Neural cell (in vitro differentiated cells): ENCODE results near the gene MAPK1. TPM values are rescaled to one million over a fixed set of nuclear protein-coding genes. Genes with fewer than 3 reads are reported as not detected.
"Not testable (repeated sequence)": the region's sequence is repeated elsewhere in the genome, so short reads cannot be mapped to it uniquely, and the experiment has no call there.

ENCODE experiments used
- H2AFZ ChIP-seq: fragments of 200-600, 300-800 bp; sonication (generic), shearing (Covaris generic); 2 replicates; pipeline ENCODE4 v1.6.0; 2014; ENCODE audit warnings: low read depth, mild to moderate bottlenecking, antibody characterized with exemption, low read length, moderate library complexity
- H3F3A ChIP-seq: fragments of 200-600 bp; shearing (Covaris generic); 2 replicates; pipeline ENCODE4 v1.6.1; 2016; ENCODE audit warnings: mild to moderate bottlenecking, moderate library complexity, mixed read lengths, antibody characterized with exemption, low read length; ENCODE audit not compliant: insufficient read depth, poor library complexity, severe bottlenecking
- H3K27ac ChIP-seq: fragments of 200-600, 300-800 bp; sonication (generic), shearing (Covaris generic); 2 replicates; pipeline ENCODE4 v1.5.1; 2014; ENCODE audit warnings: mild to moderate bottlenecking, low read length, moderate library complexity
- H3K27me3 ChIP-seq: fragments of 300-800, 200-600 bp; sonication (generic), shearing (Covaris generic); 2 replicates; pipeline ENCODE4 v1.6.0; 2014; ENCODE audit warnings: mild to moderate bottlenecking, low read depth, low read length, moderate library complexity; ENCODE audit not compliant: insufficient read depth
- H3K36me3 ChIP-seq: fragments of 300-800, 200-600 bp; sonication (generic), shearing (Covaris generic); 2 replicates; pipeline ENCODE4 v1.5.1; 2014; ENCODE audit warnings: mild to moderate bottlenecking, antibody characterized with exemption, low read length, moderate library complexity; ENCODE audit not compliant: insufficient read depth
- H3K4me2 ChIP-seq: fragments of 300-800, 200-600 bp; sonication (generic), shearing (Covaris generic); 2 replicates; pipeline ENCODE4 v1.6.0; 2014; ENCODE audit warnings: mild to moderate bottlenecking, low read length
- H3K4me3 ChIP-seq: fragments of 300-800, 200-600 bp; sonication (generic), shearing (Covaris generic); 2 replicates; pipeline ENCODE4 v1.5.1; 2014; ENCODE audit warnings: mild to moderate bottlenecking, low read length, moderate library complexity
- H3K79me2 ChIP-seq: fragments of 200-600 bp; shearing (Covaris generic); replicated peaks from 2 replicates; pipeline ENCODE4 v1.6.0; 2014; ENCODE audit warnings: mild to moderate bottlenecking, low read length, moderate library complexity; ENCODE audit not compliant: insufficient read depth
- H3K9ac ChIP-seq: fragments of 300-800, 200-600 bp; sonication (generic), shearing (Covaris generic); 2 replicates; pipeline ENCODE4 v1.6.1; 2016; ENCODE audit warnings: mild to moderate bottlenecking, low read length, mixed read lengths
- H3K9me2 ChIP-seq: fragments of 200-600 bp; shearing (Covaris generic); 2 replicates; pipeline ENCODE4 v1.6.1; 2016; ENCODE audit warnings: mild to moderate bottlenecking, low read length, mixed read lengths; ENCODE audit not compliant: insufficient read depth
- H3K9me3 ChIP-seq: fragments of 200-600, 300-800 bp; sonication (generic), shearing (Covaris generic); 2 replicates; pipeline ENCODE4 v1.6.1; 2016; ENCODE audit warnings: mild to moderate bottlenecking, mixed run types, low read length, moderate library complexity, mixed read lengths
- H4K20me1 ChIP-seq: fragments of 200-600 bp; shearing (Covaris generic); 2 replicates; pipeline ENCODE4 v1.6.1; 2016; ENCODE audit warnings: mild to moderate bottlenecking, mixed run types; ENCODE audit not compliant: insufficient read depth
- EP300 ChIP-seq: fragments of 450-650 bp; conservative IDR thresholded peaks from 2 replicates; pipeline ENCODE4 v1.6.1; 2014; ENCODE audit warnings: antibody characterized with exemption, mild to moderate bottlenecking, moderate library complexity; ENCODE audit not compliant: poor library complexity, severe bottlenecking
- EZH2 ChIP-seq: fragments of 200-600, 300-800 bp; shearing (Covaris generic), sonication (generic); IDR thresholded peaks from 2 replicates; pipeline ENCODE4 v1.6.1; 2014; ENCODE audit warnings: antibody characterized with exemption, low read length, borderline replicate concordance, mild to moderate bottlenecking; ENCODE audit not compliant: insufficient read depth, poor library complexity, severe bottlenecking
- MXI1 ChIP-seq: fragments of 450-650 bp; conservative IDR thresholded peaks from 2 replicates; pipeline ENCODE4 v1.6.1; 2014; ENCODE audit warnings: antibody characterized with exemption, mild to moderate bottlenecking; ENCODE audit not compliant: poor library complexity, severe bottlenecking
- POLR2AphosphoS5 ChIP-seq: IDR thresholded peaks from 2 replicates; pipeline ENCODE4 v1.6.1; 2012
- RAD21 ChIP-seq: fragments of 450-650 bp; conservative IDR thresholded peaks from 2 replicates; pipeline ENCODE4 v1.6.1; 2014; ENCODE audit warnings: antibody characterized with exemption, mild to moderate bottlenecking, moderate library complexity
- SMC3 ChIP-seq: fragments of 450-650 bp; conservative IDR thresholded peaks from 2 replicates; pipeline ENCODE4 v1.6.1; 2014; ENCODE audit warnings: antibody characterized with exemption, mild to moderate bottlenecking, moderate library complexity; ENCODE audit not compliant: poor library complexity
- TAF1 ChIP-seq: IDR thresholded peaks from 2 replicates; pipeline ENCODE4 v1.6.1; 2012; ENCODE audit warnings: low read depth
- polyA plus RNA-seq: library from polyadenylated mRNA; depleted of rRNA; stranded (reverse); fragments of >200 nt; gene quantifications from 2 replicates; pipeline ENCODE4 v1.2.3, GENCODE V29; 2014
- TF ChIP-seq, protein P1 (sequence below): IDR thresholded peaks from 2 replicates; pipeline ENCODE4 v1.6.1; 2012; ENCODE audit warnings: borderline replicate concordance
- TF ChIP-seq, protein P2 (sequence below): fragments of 450-650 bp; IDR thresholded peaks from 2 replicates; pipeline ENCODE4 v1.5.1; 2014; ENCODE audit warnings: antibody characterized with exemption, mild to moderate bottlenecking, moderate library complexity; ENCODE audit not compliant: poor library complexity, severe bottlenecking

The MAPK1 gene
- polyA plus RNA-seq, 1 donor from 2014 or later = 43.3 TPM

DNA sequence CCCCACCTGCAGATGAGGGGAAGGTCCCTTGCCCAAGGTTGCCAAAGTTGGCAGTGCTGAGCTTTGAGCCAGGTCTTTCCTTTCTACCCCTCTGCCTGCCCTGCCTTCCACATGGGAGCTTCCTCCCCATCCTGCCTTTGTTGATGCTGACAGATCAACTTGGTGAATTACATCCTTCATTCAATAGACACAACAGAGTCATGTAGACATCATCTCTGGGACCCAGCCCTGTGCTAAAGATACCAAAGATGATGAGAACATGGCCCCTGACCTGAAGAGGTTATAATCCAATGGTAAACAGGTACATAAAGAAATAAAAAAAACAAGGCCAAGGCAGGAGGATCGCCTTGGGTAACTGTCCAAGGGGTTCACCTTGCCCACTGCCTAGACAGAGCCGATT is 42.4 kb upstream of the MAPK1 start:
- Histone ChIP-seq H3K9me3 (no peaks in the 10 kb centered on the region), H4K20me1 (no peaks in the 10 kb centered on the region), H3K9ac (no peak overlapping the region)

DNA sequence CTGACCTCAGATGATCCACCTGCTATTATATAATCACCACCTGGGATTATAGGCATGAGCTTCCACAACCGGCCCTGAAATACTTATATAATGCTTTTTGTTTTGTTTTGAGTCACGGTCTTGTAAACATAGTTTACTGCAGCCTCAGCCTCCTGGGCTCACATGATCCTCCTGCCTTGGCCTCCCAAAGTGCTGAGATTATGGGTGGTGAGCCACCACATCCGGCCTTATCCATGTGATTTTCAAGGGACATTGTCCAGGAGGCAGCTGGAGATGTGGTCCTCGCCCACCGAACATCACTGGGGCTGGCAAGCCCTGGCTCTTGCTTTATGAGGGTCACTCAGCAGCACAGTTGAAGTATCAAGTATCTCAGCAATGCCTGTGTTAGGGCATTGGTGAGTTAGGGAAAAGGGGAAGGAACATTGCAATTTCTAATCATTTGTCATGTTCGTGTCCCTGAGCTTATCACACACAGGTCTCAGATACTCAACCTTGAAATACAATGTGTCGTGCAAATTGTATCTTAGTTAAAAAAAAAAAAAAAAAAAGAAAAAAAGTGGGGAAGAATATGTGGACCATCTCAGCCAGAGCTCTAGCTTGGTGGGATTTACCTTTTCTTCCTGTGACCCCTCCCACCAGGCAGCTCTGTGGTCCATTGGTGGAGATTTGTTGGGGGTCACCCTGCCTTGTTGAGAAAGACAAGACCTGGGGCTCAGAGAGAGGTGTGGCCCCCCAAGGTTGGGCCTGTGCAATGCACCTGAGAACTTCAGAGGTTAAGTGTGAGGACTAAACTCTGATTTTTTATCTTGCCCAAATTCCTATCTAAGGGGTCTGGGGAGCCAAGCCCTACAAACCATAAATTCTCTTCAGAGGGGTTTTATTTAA is 40.4 kb upstream of the MAPK1 start:
- TF ChIP-seq POLR2AphosphoS5 = no peak
- no peaks in the 10 kb centered on the region for H3K27me3 ChIP-seq
- H3K4me2 ChIP-seq = no peak overlapping the region
- no peaks in the 10 kb centered on the region for H3K36me3 ChIP-seq
- H3K79me2 ChIP-seq = no peaks in the 10 kb centered on the region
- H3K9ac ChIP-seq = no peak overlapping the region
- no peak overlapping the region for H3K4me3 ChIP-seq
- H3K27ac ChIP-seq = no peak overlapping the region
- no peaks in the 10 kb centered on the region for H3K9me2 ChIP-seq
- H3F3A ChIP-seq = no peaks in the 10 kb centered on the region
- no peaks in the 10 kb centered on the region for H3K9me3 ChIP-seq
- no peak overlapping the region for H2AFZ ChIP-seq
- H4K20me1 ChIP-seq = no peaks in the 10 kb centered on the region

More for the DNA sequence above, 42.4 kb upstream of the MAPK1 start:
- H2AFZ ChIP-seq = no peak overlapping the region
- H3K27ac ChIP-seq = no peak overlapping the region
- H3F3A ChIP-seq = no peaks in the 10 kb centered on the region
- H3K27me3 ChIP-seq = no peaks in the 10 kb centered on the region
- H3K4me2 ChIP-seq = no peak overlapping the region
- no peak overlapping the region for H3K4me3 ChIP-seq
- H3K36me3 ChIP-seq = no peaks in the 10 kb centered on the region
- no peaks in the 10 kb centered on the region for H3K9me2 ChIP-seq
- TF ChIP-seq MXI1 (no peak), RAD21 (no peak), TAF1 (no peak), SMC3 (no peak), POLR2AphosphoS5 (no peak), EZH2 (no peak), EP300 (no peak)
- TF ChIP-seq, protein P1, sequence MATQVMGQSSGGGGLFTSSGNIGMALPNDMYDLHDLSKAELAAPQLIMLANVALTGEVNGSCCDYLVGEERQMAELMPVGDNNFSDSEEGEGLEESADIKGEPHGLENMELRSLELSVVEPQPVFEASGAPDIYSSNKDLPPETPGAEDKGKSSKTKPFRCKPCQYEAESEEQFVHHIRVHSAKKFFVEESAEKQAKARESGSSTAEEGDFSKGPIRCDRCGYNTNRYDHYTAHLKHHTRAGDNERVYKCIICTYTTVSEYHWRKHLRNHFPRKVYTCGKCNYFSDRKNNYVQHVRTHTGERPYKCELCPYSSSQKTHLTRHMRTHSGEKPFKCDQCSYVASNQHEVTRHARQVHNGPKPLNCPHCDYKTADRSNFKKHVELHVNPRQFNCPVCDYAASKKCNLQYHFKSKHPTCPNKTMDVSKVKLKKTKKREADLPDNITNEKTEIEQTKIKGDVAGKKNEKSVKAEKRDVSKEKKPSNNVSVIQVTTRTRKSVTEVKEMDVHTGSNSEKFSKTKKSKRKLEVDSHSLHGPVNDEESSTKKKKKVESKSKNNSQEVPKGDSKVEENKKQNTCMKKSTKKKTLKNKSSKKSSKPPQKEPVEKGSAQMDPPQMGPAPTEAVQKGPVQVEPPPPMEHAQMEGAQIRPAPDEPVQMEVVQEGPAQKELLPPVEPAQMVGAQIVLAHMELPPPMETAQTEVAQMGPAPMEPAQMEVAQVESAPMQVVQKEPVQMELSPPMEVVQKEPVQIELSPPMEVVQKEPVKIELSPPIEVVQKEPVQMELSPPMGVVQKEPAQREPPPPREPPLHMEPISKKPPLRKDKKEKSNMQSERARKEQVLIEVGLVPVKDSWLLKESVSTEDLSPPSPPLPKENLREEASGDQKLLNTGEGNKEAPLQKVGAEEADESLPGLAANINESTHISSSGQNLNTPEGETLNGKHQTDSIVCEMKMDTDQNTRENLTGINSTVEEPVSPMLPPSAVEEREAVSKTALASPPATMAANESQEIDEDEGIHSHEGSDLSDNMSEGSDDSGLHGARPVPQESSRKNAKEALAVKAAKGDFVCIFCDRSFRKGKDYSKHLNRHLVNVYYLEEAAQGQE = no peak
- TF ChIP-seq, protein P2, sequence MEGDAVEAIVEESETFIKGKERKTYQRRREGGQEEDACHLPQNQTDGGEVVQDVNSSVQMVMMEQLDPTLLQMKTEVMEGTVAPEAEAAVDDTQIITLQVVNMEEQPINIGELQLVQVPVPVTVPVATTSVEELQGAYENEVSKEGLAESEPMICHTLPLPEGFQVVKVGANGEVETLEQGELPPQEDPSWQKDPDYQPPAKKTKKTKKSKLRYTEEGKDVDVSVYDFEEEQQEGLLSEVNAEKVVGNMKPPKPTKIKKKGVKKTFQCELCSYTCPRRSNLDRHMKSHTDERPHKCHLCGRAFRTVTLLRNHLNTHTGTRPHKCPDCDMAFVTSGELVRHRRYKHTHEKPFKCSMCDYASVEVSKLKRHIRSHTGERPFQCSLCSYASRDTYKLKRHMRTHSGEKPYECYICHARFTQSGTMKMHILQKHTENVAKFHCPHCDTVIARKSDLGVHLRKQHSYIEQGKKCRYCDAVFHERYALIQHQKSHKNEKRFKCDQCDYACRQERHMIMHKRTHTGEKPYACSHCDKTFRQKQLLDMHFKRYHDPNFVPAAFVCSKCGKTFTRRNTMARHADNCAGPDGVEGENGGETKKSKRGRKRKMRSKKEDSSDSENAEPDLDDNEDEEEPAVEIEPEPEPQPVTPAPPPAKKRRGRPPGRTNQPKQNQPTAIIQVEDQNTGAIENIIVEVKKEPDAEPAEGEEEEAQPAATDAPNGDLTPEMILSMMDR = no peak
- H3K79me2 ChIP-seq = no peaks in the 10 kb centered on the region

- not testable (repeated sequence) for H3K27ac ChIP-seq, H3K27me3 ChIP-seq, H2AFZ ChIP-seq, H3K9me2 ChIP-seq, H3K79me2 ChIP-seq, H3K9ac ChIP-seq, H3K4me2 ChIP-seq, H3K4me3 ChIP-seq, H3K36me3 ChIP-seq, H3K9me3 ChIP-seq, H3F3A ChIP-seq, H4K20me1 ChIP-seq
These were observed 37.8 kb upstream of the MAPK1 start for GRCh38 chr22:21905234-21905633.
